HG03175 (cell line): ENCODE data around the gene DUS2.
"Not testable (repeated sequence)": the region's sequence is repeated elsewhere in the genome, so short reads cannot be mapped to it uniquely, and the experiment has no call there.

Source experiments
- ATAC-seq: cut with Tn5 transposase; IDR thresholded peaks from one replicate; pipeline ENCODE4 v1.9.1; 2021; ENCODE audit warnings: mild to moderate bottlenecking, moderate library complexity; ENCODE audit not compliant: unreplicated experiment

The DUS2 gene

DNA sequence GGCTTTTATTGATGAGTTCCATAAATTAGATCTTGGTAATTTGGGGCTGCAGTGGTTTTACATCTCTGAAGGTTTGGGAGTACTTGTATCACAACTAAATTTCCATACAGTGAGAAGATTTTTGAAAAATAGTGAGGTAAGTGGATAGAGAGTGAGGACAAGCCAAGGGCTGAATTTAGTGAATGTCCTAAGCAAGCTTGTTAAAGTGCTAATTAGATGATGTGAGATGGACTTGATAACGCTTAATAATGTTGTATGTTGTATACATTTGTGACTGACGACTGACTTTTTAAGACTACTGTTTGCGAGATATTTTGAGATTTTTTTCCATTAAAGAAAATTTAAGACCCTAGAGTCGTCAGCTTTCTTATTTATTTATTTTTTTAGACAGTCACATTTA lies 66.0 kb downstream of the DUS2 start:
- no peak for ATAC-seq

GRCh38 chr16:68090130-68090529 lies 67.0 kb downstream of the DUS2 start:
- ATAC-seq: no peak

DNA sequence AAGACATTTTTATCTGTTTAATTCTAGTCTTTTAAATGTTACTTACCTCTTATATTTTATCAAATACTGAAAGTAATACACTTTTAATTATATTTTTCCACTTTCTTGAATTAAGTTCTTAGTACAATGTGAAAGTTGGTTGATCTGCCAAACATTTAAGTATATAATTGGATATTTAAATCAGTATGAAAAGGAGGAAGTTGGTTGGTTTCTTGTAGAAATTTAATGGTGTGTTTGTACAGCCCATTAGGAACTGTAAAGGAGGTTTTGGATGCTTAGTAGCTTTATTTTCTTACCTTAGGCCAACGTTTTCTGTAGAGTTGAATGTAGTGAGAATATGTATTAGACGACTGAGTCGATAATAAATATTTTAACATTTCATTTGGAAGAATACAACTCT lies 67.4 kb downstream of the DUS2 start:
- no peak for ATAC-seq

DNA sequence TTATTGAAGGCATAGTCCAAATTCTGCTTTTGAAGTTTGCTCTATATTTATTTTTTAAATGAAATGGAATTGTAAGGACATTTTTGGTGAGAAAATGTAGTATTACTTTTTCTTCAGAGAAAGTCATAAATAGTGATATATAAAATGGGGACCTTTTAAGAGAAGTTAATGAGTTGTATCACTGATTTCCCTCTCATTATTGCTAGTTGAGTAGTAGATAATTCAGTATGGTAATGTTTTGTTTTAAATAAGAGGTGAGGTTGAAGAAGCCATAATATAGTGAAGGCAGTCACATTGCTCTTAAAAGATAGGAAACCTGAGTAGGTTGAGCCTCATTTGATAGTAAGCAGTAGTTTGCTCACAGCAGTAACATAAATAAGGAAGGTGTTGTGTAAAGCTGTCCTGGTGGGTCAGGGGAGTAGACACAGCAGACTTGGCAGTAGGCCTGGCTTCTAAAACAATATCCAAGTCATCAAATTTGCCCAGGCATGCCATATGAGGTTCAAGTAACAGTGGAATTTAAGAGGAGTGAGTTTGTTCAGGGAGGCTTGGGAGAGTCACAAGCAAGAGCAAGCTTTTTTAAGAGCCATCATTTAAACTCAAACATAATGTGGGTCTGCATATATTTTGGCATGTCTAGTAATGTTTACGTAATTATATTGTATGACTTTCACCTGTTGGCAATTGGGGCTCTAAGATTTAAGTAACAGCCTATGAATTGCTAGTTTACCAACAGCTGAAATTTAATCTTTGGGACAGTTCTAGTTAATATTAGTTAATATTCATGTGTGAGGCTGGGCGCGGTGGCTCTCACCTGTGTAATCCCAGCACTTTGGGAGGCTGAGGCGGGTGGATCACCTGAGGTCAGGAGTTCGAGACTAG lies 68.5 kb downstream of the DUS2 start:
- no peak for ATAC-seq

DNA sequence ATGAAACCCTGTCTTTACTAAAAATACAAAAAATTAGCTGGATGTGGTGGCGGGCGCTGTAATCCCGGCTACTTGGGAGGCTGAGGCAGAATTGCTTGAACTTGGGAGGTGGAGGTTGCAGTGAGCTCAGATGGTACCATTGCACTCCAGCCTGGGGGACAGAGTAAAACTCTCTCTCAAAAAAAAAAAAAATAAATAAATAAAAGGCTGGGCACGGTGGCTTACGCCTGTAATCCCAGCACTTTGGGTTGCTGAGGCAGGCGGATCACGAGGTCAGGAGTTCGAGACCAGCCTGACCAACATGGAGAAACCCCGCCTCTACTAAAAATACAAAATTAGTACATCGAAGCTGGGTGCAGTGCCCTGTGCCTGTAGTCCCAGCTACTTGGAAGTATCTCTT lies 69.2 kb downstream of the DUS2 start:
- ATAC-seq: not testable (repeated sequence)

DNA sequence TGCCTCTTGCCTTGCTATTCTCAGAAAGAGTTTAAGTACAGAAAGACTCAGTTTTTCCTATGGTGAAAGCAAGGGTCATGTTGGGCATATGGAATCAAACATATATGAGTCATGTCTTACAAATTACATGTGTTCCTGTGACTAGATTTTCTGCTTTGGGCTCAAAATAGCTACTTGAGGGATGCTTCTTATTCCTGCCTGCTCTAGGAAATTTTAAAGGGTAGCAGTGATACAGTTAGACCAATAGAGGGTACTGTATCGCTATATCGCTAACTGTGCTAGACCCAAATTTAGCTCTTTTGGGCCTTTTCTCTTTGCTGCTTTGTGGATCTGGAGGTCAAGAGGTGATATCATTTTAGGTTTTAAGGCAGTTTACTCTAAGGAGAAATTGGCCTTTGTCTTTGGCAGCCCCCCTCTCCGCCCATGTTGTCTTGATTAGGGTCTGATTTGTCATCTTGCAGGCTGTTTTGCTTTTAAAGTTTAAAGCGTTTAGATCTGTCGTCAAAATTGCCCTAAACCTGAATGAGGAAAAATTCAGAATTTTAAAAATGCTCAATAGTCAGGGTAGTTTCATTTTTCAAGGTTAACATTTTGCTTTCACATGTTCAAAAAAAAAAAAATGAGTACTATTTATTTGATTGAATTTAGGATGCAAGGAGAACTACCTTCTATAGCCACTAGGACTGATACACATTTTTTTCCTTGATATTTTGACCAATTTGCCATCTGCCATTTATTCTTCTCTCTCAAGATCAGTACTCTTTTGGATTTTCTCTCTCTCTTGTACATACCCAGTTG lies 70.9 kb downstream of the DUS2 start:
- ATAC-seq: no peak

DNA sequence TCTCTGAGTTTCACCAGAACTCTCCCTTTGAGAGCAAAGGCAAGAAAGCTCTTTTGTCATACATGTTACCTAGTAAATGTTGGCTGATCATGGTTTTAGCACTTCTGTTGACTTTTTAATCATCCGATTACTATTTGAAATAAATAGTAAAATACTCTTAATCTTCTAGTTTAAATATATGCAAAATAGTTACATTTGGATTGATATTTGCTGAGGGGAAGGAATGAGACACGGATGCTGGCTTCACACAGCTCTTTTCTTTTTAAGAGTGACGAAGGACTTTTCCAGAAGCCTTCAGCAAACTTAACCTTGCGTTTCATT lies 71.5 kb downstream of the DUS2 start:
- no peak for ATAC-seq

GRCh38 chr16:68096491-68096890 lies 73.4 kb downstream of the DUS2 start:
- ATAC-seq: no peak

DNA sequence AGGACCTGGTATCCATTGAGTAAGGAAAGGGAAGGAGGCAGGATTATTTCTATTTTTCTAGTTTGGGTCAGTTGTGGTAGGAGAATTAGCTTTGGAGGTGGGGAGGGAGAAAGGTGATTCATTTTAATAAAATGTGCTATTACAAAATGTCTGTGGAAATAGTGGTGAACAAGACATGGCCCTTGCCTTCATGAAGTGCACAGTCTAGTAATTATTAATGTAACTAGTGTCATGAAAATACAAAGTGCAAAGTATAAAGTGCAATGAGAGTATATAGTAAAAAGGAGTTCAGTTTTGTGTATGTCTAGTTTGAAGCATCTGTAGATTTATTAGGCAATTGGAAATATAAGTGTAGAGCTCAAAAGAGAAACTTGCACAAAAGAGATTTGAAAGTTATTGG lies 74.0 kb downstream of the DUS2 start:
- no peak for ATAC-seq

DNA sequence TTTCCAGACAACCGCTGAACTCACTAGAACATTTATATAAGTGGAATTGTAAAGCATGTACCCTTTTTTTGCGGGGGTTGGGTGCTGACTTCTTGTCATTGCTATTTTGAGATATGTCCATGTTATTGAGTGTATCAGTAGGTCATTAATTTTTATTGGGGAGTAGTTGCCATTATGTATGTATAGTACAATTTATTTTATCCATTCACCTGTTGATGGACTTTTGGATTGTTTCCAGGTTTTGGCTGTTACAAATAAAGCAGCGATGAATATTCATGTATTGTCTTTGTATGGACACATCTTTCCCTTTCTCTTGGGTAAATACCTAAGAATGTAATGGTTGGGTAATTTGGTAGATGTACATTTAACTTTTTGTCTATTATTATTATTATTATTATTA lies 74.8 kb downstream of the DUS2 start:
- ATAC-seq: no peak

DNA sequence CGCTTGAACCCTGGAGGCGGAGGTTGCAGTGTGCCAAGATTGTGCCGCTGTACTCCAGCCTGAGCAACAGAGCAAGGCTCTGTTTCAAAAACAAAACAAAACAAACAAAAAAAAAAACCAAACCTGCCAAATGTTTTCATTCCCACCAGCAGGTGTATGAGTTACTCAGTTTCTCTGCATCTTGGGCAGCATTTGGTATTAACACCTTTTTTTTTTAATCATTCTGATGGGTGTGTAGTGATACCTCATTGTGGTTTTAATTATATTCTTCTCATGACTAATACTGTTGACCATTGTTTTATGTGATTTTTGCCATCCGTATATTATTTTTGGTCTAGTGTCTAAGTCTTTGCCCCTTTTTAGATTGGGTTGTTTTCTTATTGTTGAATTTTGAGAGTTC lies 77.4 kb downstream of the DUS2 start:
- ATAC-seq: no peak

GRCh38 chr16:68105611-68106010 lies 82.5 kb downstream of the DUS2 start:
- no peak for ATAC-seq

DNA sequence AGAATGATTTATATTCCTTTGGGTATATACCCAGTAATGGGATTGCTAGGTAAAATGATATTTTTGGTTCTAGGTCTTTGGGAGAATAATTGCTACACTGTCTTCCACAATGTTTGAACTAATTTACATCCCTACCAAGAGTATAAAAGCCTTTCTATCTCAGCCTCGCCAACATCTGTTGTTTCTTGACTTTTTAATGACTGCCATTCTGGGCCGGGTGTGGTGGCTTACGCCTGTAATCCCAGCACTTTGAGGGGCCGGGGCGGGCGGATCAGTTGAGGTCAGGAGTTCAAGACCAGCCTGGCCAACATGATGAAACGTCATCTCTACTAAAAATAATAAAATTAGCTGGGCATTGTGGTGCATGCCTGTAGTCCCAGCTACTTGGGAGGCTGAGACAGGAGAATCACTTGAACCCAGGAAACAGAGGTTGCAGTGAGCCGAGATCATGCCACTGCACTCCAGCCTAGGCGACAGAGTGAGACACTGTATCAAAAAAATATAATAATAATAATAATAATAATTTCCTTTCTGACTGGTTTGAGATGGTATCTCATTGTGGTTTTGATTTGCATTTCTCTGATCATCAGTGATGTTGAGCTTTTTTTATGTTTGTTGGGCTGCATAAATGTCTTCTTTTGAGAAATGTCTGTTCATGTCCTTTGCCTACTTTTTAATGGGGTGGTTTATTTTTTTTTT lies 84.3 kb downstream of the DUS2 start:
- ATAC-seq: not testable (repeated sequence)

DNA sequence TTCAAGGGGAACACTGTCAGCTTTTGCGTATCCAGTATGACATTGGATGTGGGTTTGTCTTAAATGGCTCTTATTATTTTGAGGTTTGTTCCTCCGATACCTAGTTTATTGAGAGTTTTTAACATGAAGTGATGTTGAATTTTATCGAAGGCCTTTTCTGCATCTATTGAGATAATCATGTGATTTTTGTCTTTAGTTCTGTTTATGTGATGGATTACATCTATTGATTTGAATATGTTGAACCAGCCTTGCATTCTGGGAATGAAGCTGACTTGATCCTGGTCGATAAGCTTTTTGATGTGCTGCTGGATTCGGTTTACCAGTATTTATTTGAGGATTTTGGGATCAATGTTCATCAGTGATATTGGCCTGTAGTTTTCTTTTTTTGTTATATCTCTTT lies 86.1 kb downstream of the DUS2 start:
- not testable (repeated sequence) for ATAC-seq

DNA sequence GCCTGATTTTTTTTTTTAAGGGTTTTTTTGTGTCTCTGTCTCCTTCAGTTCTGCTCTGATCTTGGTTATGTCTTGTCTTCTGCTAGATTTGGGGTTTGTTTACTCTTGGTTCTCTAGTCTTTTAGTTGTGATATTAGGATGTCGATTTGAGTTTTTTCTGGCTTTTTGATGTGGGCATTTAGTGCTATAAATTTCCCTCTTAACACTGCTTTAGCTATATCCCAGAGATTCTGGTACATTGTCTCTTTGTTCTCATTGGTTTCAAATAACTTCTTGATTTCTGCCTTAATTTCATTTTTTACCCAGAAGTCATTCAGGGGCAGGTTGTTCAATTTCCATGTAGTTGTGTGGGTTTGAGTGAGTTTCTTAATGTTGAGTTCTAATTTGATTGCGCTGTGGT lies 87.5 kb downstream of the DUS2 start:
- not testable (repeated sequence) for ATAC-seq

DNA sequence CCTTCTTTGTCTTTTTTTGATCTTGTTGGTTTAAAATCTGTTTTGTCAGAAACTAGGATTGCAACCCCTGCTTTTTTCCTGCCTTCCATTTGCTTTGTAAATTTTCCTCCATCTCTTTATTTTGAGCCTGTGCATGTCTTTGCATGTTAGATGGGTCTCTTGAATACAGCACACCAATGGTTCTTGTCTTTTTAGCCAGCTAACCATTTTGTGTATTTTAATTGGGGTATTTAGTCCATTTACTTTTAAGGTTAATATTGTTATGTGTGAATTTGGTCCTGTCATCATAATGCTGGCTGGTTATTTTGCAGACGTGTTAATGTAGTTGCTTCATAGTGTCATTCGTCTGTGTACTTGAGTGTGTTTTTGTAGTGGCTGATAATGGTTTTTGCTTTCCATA lies 88.3 kb downstream of the DUS2 start:
- ATAC-seq: no peak

- ATAC-seq: no peak
These were observed 90.1 kb downstream of the DUS2 start for GRCh38 chr16:68113059-68113761.

DNA sequence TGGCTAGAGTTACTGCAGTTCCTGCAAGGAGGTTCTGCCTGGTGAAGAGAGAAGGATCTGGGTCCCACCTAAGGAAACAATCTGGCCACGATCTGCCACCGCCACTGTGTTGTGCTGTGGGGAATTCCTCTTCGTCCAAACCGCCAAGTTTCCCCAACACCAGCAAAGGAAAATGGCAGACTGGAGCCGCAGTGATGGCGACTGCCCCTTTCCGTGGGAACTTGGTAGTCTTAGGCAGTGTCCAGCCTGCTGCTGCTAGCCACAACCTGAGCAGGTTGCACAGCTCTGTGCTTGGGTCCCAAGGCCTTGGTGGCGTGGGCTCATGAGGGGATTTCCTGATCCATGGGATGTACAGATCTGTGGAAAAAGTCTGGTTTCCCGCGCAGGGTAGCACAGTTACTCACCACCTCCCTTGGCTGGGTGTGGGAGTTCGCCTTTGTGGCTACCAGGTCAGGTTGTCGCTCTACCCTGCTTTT lies 90.7 kb downstream of the DUS2 start:
- no peak for ATAC-seq

- not testable (repeated sequence) for ATAC-seq
These were observed 91.9 kb downstream of the DUS2 start for GRCh38 chr16:68114939-68115338.

DNA sequence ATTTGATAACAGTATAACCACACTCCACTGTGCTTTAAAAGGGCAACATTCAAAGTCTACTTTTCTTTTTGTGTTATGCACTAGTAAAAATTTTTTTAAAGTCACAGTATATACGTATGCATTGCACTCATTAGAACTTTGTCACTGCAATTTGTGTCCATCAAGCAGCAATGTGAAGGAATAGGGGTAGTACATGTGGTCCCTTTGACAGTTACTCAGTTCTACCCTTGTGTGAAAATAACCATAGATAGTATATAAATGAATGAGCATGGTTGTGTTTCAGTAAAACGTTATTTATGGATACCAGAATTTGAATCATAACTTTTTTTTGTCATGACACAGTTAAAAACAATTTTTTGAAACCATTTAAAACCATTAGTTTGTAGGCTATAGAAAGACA lies 92.8 kb downstream of the DUS2 start:
- no peak for ATAC-seq
